NAMALWA (cell line): Measurements from ENCODE around the gene RNF13.
A peak's percentile ranks its signal among the peaks of the same experiment; 100 is the strongest.
"Not testable (repeated sequence)": the region's sequence is repeated elsewhere in the genome, so short reads cannot be mapped to it uniquely, and the experiment has no call there.

Experiments used
- DNase-seq: peaks from one replicate; pipeline ENCODE4 v3.0.0-alpha.2; 2015; ENCODE audit warnings: low spot score

RNF13 gene

GRCh38 chr3:149801195-149801594 lies 11.8 kb upstream of the RNF13 start:
- DNase-seq: no peak

- DNase-seq: no peak
These were observed 11.4 kb upstream of the RNF13 start for GRCh38 chr3:149801639-149802038.

- no peak for DNase-seq
These were observed 6.7 kb upstream of the RNF13 start for GRCh38 chr3:149806171-149806778.

GRCh38 chr3:149808209-149808829 lies 4.7 kb upstream of the RNF13 start:
- peak; percentile 89 for DNase-seq

GRCh38 chr3:149809699-149810098 lies 3.3 kb upstream of the RNF13 start:
- DNase-seq: no peak

- no peak for DNase-seq
These were observed 2.2 kb upstream of the RNF13 start for GRCh38 chr3:149810846-149811245.

GRCh38 chr3:149812165-149812605 lies 830 bp upstream of the RNF13 start:
- DNase-seq: no peak

GRCh38 chr3:149813367-149814281 lies 609 bp downstream of the RNF13 start:
- peak; percentile 66 for DNase-seq

- DNase-seq: peak; percentile 44
These were observed 2.3 kb downstream of the RNF13 start for GRCh38 chr3:149815321-149815720.

- DNase-seq: no peak
These were observed 2.7 kb downstream of the RNF13 start for GRCh38 chr3:149815728-149816127.

GRCh38 chr3:149816311-149816710 lies 3.3 kb downstream of the RNF13 start:
- no peak for DNase-seq

- no peak for DNase-seq
These were observed 4.0 kb downstream of the RNF13 start for GRCh38 chr3:149816986-149817385.

- no peak for DNase-seq
These were observed 6.4 kb downstream of the RNF13 start for GRCh38 chr3:149819432-149819831.

- no peak for DNase-seq
These were observed 7.2 kb downstream of the RNF13 start for GRCh38 chr3:149820183-149820582.

GRCh38 chr3:149826636-149827035 lies 13.6 kb downstream of the RNF13 start:
- no peak for DNase-seq

- DNase-seq: no peak
These were observed 15.4 kb downstream of the RNF13 start for GRCh38 chr3:149828390-149828789.

GRCh38 chr3:149829631-149830030 lies 16.6 kb downstream of the RNF13 start:
- not testable (repeated sequence) for DNase-seq

GRCh38 chr3:149830902-149831301 lies 17.9 kb downstream of the RNF13 start:
- DNase-seq: no peak

GRCh38 chr3:149831321-149831720 lies 18.3 kb downstream of the RNF13 start:
- no peak for DNase-seq

- DNase-seq: no peak
These were observed 19.1 kb downstream of the RNF13 start for GRCh38 chr3:149832086-149832485.

- no peak for DNase-seq
These were observed 20.2 kb downstream of the RNF13 start for GRCh38 chr3:149833241-149833640.

GRCh38 chr3:149838491-149838890 lies 25.5 kb downstream of the RNF13 start:
- DNase-seq: not testable (repeated sequence)

GRCh38 chr3:149839469-149839868 lies 26.5 kb downstream of the RNF13 start:
- not testable (repeated sequence) for DNase-seq
